ENCODE results near the gene CNTN4.

The CNTN4 gene

GRCh38 chr3:2826036-2826435 is 727.4 kb downstream of the CNTN4 start:
- Histone ChIP-seq H3K4me1 (ENCODE audit: insufficient read depth, low read length, severe bottlenecking) (no peaks in the 10 kb centered on the region), H3K27ac (ENCODE audit: low read depth, low read length, poor library complexity, severe bottlenecking) (no peak overlapping the region), H3K9ac (ENCODE audit: low read length) (no peak overlapping the region), H3F3A (ENCODE audit: insufficient read depth, low read length) (no peaks in the 10 kb centered on the region), H3K9me3 (ENCODE audit: low read length) (no peaks in the 10 kb centered on the region), H4K20me1 (ENCODE audit: insufficient read depth, low read length) (no peaks in the 10 kb centered on the region), H3K36me3 (ENCODE audit: insufficient read depth, low read length) (no peaks in the 10 kb centered on the region), H3K4me3 (ENCODE audit: low read depth, low read length, poor library complexity, severe bottlenecking) (no peak overlapping the region), H3K4me2 (ENCODE audit: low read length) (no peak overlapping the region), H2AFZ (ENCODE audit: low read length) (no peak overlapping the region), H3K27me3 (ENCODE audit: insufficient read depth, low read length) (no peaks in the 10 kb centered on the region), H3K79me2 (ENCODE audit: insufficient read depth, low read length) (no peaks in the 10 kb centered on the region), H3K9me2 (ENCODE audit: low read depth, low read length) (no peaks in the 10 kb centered on the region)
- TF ChIP-seq CTCF (IDR thresholded peaks at IDR 0.05; ENCODE audit: low read length) (no peak), EZH2 (IDR thresholded peaks at IDR 0.05; ENCODE audit: borderline replicate concordance, low read length) (no peak)

- H3K27ac ChIP-seq (ENCODE audit: low read depth, low read length, poor library complexity, severe bottlenecking): no peak overlapping the region
- H3K4me3 ChIP-seq (ENCODE audit: low read depth, low read length, poor library complexity, severe bottlenecking): no peak overlapping the region
- H3K79me2 ChIP-seq (ENCODE audit: insufficient read depth, low read length): no peaks in the 10 kb centered on the region
- H4K20me1 ChIP-seq (ENCODE audit: insufficient read depth, low read length): no peaks in the 10 kb centered on the region
- H2AFZ ChIP-seq (ENCODE audit: low read length): no peak overlapping the region
- no peak for TF ChIP-seq CTCF (IDR thresholded peaks at IDR 0.05; ENCODE audit: low read length)
- TF ChIP-seq EZH2 (IDR thresholded peaks at IDR 0.05; ENCODE audit: borderline replicate concordance, low read length): no peak
- no peaks in the 10 kb centered on the region for H3K27me3 ChIP-seq (ENCODE audit: insufficient read depth, low read length)
- no peak overlapping the region for H3K4me2 ChIP-seq (ENCODE audit: low read length)
- no peaks in the 10 kb centered on the region for H3K4me1 ChIP-seq (ENCODE audit: insufficient read depth, low read length, severe bottlenecking)
- H3F3A ChIP-seq (ENCODE audit: insufficient read depth, low read length): no peaks in the 10 kb centered on the region
- H3K36me3 ChIP-seq (ENCODE audit: insufficient read depth, low read length): no peaks in the 10 kb centered on the region
- H3K9ac ChIP-seq (ENCODE audit: low read length): no peak overlapping the region
- no peaks in the 10 kb centered on the region for H3K9me3 ChIP-seq (ENCODE audit: low read length)
- H3K9me2 ChIP-seq (ENCODE audit: low read depth, low read length): no peaks in the 10 kb centered on the region
Observed at GRCh38 chr3:2826453-2826852, 727.8 kb downstream of the CNTN4 start.

GRCh38 chr3:2837239-2837638 is 738.6 kb downstream of the CNTN4 start:
- Histone ChIP-seq H3K79me2 (ENCODE audit: insufficient read depth, low read length) (no peaks in the 10 kb centered on the region), H3K4me2 (ENCODE audit: low read length) (no peak overlapping the region), H3F3A (ENCODE audit: insufficient read depth, low read length) (no peaks in the 10 kb centered on the region), H3K9me2 (ENCODE audit: low read depth, low read length) (no peaks in the 10 kb centered on the region), H3K36me3 (ENCODE audit: insufficient read depth, low read length) (no peaks in the 10 kb centered on the region), H3K9ac (ENCODE audit: low read length) (no peak overlapping the region), H3K9me3 (ENCODE audit: low read length) (no peaks in the 10 kb centered on the region), H4K20me1 (ENCODE audit: insufficient read depth, low read length) (no peaks in the 10 kb centered on the region), H3K27ac (ENCODE audit: low read depth, low read length, poor library complexity, severe bottlenecking) (no peak overlapping the region), H2AFZ (ENCODE audit: low read length) (no peak overlapping the region), H3K27me3 (ENCODE audit: insufficient read depth, low read length) (no peaks in the 10 kb centered on the region), H3K4me3 (ENCODE audit: low read depth, low read length, poor library complexity, severe bottlenecking) (no peak overlapping the region), H3K4me1 (ENCODE audit: insufficient read depth, low read length, severe bottlenecking) (no peaks in the 10 kb centered on the region)
- TF ChIP-seq CTCF (IDR thresholded peaks at IDR 0.05; ENCODE audit: low read length): no peak
